SU-DHL-6 (cell line): Measurements from ENCODE around the gene PCDHGA5.
A peak's percentile ranks its signal among the peaks of the same experiment; 100 is the strongest.

ENCODE experiments used
- H2AFZ ChIP-seq: fragments of 200-600 bp; sonication (generic); 2 replicates; pipeline ENCODE4 v1.6.1; 2014; ENCODE audit warnings: low read depth, mild to moderate bottlenecking, moderate library complexity, mixed read lengths, antibody characterized with exemption, low read length; ENCODE audit not compliant: severe bottlenecking
- H3F3A ChIP-seq: fragments of 200-600 bp; shearing (Covaris generic); 2 replicates; pipeline ENCODE4 v1.6.0; 2016; ENCODE audit warnings: antibody characterized with exemption, mild to moderate bottlenecking; ENCODE audit not compliant: insufficient read depth
- H3K27ac ChIP-seq: fragments of 200-600 bp; sonication (generic); 2 replicates; pipeline ENCODE4 v1.5.1; 2016; ENCODE audit warnings: low read depth, mild to moderate bottlenecking, low read length, moderate library complexity, mixed read lengths
- H3K27me3 ChIP-seq: fragments of 200-600 bp; sonication (generic), shearing (Covaris generic); 2 replicates; pipeline ENCODE4 v1.6.0; 2014; ENCODE audit warnings: mild to moderate bottlenecking, low read length
- H3K36me3 ChIP-seq: fragments of 200-600 bp; sonication (generic); 2 replicates; pipeline ENCODE4 v1.6.1; 2014; ENCODE audit warnings: mild to moderate bottlenecking, low read length, mixed read lengths
- H3K4me2 ChIP-seq: fragments of 300-600, 200-600 bp; shearing (Covaris generic), sonication (generic); 2 replicates; pipeline ENCODE4 v1.6.0; 2014; ENCODE audit warnings: low read length, low read depth, mild to moderate bottlenecking; ENCODE audit not compliant: poor library complexity, severe bottlenecking
- H3K4me3 ChIP-seq: fragments of 200-600 bp; sonication (generic); 2 replicates; pipeline ENCODE4 v1.5.1; 2014; ENCODE audit warnings: antibody characterized with exemption, low read length, mild to moderate bottlenecking, mixed read lengths; ENCODE audit not compliant: insufficient read depth, poor library complexity, severe bottlenecking
- H3K79me2 ChIP-seq: fragments of 200-600 bp; sonication (generic); 2 replicates; pipeline ENCODE4 v1.6.1; 2014; ENCODE audit warnings: mild to moderate bottlenecking, low read length, moderate library complexity; ENCODE audit not compliant: insufficient read depth
- H3K9ac ChIP-seq: fragments of 200-600 bp; sonication (generic); 2 replicates; pipeline ENCODE4 v1.7.0; 2014; ENCODE audit warnings: mild to moderate bottlenecking, low read length
- H3K9me2 ChIP-seq: fragments of 200-600 bp; sonication (generic); replicated peaks from 2 replicates; pipeline ENCODE4 v1.6.1; 2014; ENCODE audit warnings: low read length; ENCODE audit not compliant: insufficient read depth
- H3K9me3 ChIP-seq: fragments of 200-600 bp; sonication (generic); 2 replicates; pipeline ENCODE4 v1.6.1; 2014; ENCODE audit warnings: low read length, mixed read lengths; ENCODE audit not compliant: insufficient read depth
- H4K20me1 ChIP-seq: fragments of 200-600 bp; sonication (generic); 2 replicates; pipeline ENCODE4 v1.6.1; 2014; ENCODE audit warnings: low read depth, mild to moderate bottlenecking, antibody characterized with exemption, low read length, moderate library complexity, mixed read lengths
- EZH2phosphoT487 ChIP-seq: fragments of 200-600 bp; sonication (generic), shearing (Covaris generic); conservative IDR thresholded peaks from 2 replicates; pipeline ENCODE4 v1.6.1; 2018; ENCODE audit warnings: mild to moderate bottlenecking, antibody characterized with exemption, low read length, moderate library complexity, mixed read lengths
- TF ChIP-seq, protein P1 (sequence below): fragments of 200-600 bp; sonication (generic); IDR thresholded peaks from one replicate; pipeline ENCODE4 v1.5.1; 2017; ENCODE audit warnings: antibody characterized with exemption, mild to moderate bottlenecking, low read length, moderate library complexity; ENCODE audit not compliant: insufficient read depth, poor library complexity, severe bottlenecking

Gene PCDHGA5

DNA sequence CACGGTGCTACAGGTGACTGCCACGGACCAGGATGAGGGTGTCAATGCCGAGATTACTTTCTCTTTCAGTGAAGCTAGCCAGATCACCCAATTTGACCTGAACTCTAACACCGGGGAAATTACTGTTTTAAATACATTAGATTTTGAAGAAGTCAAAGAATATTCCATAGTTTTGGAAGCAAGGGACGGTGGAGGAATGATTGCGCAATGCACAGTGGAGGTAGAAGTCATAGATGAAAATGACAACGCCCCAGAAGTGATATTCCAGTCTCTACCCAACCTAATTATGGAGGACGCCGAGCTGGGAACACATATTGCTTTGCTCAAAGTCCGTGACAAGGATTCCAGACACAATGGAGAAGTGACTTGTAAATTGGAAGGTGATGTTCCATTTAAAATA, 24.7 kb downstream of the PCDHGA5 start:
- peaks cover 18% of the 10 kb centered on the region; the same call in 1 of the 2 replicates for H3K9me3 ChIP-seq
- TF ChIP-seq EZH2phosphoT487, result no peak
- TF ChIP-seq, protein P1, sequence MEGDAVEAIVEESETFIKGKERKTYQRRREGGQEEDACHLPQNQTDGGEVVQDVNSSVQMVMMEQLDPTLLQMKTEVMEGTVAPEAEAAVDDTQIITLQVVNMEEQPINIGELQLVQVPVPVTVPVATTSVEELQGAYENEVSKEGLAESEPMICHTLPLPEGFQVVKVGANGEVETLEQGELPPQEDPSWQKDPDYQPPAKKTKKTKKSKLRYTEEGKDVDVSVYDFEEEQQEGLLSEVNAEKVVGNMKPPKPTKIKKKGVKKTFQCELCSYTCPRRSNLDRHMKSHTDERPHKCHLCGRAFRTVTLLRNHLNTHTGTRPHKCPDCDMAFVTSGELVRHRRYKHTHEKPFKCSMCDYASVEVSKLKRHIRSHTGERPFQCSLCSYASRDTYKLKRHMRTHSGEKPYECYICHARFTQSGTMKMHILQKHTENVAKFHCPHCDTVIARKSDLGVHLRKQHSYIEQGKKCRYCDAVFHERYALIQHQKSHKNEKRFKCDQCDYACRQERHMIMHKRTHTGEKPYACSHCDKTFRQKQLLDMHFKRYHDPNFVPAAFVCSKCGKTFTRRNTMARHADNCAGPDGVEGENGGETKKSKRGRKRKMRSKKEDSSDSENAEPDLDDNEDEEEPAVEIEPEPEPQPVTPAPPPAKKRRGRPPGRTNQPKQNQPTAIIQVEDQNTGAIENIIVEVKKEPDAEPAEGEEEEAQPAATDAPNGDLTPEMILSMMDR, result no peak
- no peak overlapping the region for H3K4me2 ChIP-seq

DNA sequence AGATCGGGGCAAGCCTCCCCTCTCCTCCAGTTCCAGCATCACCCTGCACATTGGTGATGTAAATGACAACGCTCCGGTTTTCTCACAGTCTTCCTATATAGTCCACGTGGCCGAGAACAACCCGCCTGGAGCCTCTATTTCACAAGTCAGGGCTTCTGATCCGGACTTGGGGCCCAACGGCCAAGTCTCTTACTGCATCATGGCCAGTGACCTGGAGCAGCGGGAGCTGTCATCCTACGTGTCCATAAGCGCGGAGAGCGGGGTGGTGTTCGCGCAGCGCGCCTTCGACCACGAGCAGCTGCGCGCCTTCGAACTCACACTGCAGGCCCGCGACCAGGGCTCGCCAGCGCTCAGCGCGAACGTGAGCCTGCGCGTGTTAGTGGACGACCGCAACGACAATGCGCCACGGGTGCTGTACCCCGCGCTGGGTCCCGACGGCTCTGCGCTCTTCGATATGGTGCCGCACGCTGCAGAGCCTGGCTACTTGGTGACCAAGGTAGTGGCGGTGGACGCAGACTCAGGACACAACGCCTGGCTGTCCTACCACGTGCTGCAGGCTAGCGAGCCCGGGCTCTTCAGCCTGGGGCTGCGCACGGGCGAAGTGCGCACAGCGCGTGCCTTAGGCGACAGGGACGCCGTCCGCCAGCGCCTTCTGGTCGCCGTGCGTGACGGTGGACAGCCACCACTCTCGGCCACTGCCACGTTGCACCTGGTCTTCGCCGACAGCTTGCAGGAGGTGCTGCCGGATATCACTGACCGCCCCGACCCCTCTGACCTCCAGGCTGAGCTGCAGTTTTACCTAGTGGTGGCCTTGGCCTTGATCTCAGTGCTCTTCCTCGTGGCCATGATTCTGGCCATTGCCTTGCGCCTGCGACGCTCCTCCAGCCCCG, 25.4 kb downstream of the PCDHGA5 start:
- TF ChIP-seq, protein P1, result no peak
- TF ChIP-seq EZH2phosphoT487, result no peak
- Histone ChIP-seq H3K4me2 (no peak overlapping the region), H2AFZ (no peak overlapping the region), H3K27ac (no peak overlapping the region), H3K4me3 (no peak overlapping the region), H3K9me3 (peaks cover 15% of the 10 kb centered on the region; the same call in 1 of the 2 replicates), H3K27me3 (no peaks in the 10 kb centered on the region), H3F3A (no peaks in the 10 kb centered on the region; the same call in 1 of the 2 replicates), H3K36me3 (0 out of 2 replicates have a peak, but pooled peaks cover 3% of the 10 kb centered on the region), H3K9ac (no peak overlapping the region), H4K20me1 (no peaks in the 10 kb centered on the region), H3K9me2 (no peaks in the 10 kb centered on the region), H3K79me2 (no peaks in the 10 kb centered on the region)

More for the DNA sequence above, 24.7 kb downstream of the PCDHGA5 start:
- Histone ChIP-seq H3K9me2 (no peaks in the 10 kb centered on the region), H3K27me3 (no peaks in the 10 kb centered on the region), H3K27ac (no peak overlapping the region), H3K4me3 (no peak overlapping the region), H2AFZ (no peak overlapping the region), H3K36me3 (0 out of 2 replicates have a peak, but pooled peaks cover 3% of the 10 kb centered on the region), H4K20me1 (no peaks in the 10 kb centered on the region), H3K9ac (no peak overlapping the region), H3F3A (no peaks in the 10 kb centered on the region; the same call in 1 of the 2 replicates), H3K79me2 (no peaks in the 10 kb centered on the region)

DNA sequence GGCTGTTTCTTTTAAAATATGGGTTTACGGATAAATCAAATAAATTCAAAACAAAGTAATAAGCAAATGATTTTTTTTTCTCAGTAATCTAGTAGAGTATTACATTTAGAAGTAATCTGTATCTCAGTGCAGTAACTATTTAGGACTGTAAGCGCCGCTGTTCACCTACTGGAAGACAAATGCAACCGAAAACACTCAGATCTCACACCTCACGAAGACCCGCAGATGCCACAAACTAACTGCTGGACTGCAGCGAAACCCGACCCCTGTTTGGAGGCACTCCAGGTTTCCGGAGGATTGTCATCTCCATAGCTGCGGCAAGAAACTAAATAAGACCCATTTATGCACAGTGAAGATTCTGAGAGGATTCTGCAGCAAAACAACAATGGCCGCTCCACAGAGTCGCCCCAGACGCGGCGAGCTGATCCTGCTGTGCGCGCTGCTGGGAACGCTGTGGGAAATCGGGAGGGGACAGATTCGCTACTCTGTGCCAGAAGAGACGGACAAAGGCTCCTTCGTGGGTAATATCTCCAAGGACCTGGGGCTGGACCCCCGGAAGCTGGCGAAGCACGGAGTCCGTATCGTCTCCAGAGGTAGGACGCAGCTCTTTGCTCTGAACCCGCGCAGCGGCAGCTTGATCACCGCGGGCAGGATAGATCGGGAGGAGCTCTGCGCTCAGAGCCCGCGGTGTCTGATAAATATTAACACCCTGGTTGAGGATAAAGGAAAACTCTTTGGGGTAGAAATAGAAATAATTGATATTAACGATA, 28.7 kb downstream of the PCDHGA5 start, which contains the start of gene PCDHGA8:
Gene PCDHGA8 (plus strand): TSS at position 205 of the 770 bp plus-strand sequence. CDS start 181 bp downstream, at position 386.
- Histone ChIP-seq H3K4me3 (no peak within 1 kb of the TSS), H3K4me2 (peak within 1 kb of the TSS; percentile 14), H3K27me3 (no peaks in the 10 kb centered on the region), H3K9me3 (no peaks in the 10 kb centered on the region; the same call in 1 of the 2 replicates), H3K9ac (no peak within 1 kb of the TSS), H3K27ac (no peak within 1 kb of the TSS), H3K36me3 (no peaks in the 10 kb centered on the region), H3K79me2 (no peaks in the 10 kb centered on the region), H2AFZ (no peak within 1 kb of the TSS), H4K20me1 (no peaks in the 10 kb centered on the region), H3K9me2 (no peaks in the 10 kb centered on the region), H3F3A (no peaks in the 10 kb centered on the region; the same call in none of the 2 replicates)
- TF ChIP-seq EZH2phosphoT487, result no peak
- TF ChIP-seq, protein P1, result peak; percentile 20
